ENCODE measurements around the gene ENPP4.

DNA sequence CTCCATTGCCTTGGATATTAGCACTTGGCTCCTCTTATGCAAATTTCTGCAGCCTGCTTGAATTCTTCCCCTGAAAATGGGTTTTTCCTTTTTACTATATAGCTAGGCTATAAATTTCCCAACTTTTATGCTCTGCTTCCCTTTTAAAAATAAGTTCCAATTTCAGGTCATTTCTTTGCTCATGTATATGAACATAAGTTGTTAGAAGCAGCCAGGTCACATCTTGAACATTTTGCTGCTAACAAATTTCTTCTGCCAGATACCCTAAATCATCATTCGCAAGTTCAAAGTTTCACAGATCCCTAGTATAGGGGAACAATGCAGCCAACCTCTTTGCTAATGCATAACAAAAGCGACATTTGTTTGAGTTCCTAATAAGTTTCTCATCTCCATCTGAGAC lies 34.5 kb upstream of the ENPP4 start:
- no peak for TF ChIP-seq EZH2phosphoT487 (IDR thresholded peaks at IDR 0.05; ENCODE audit: borderline replicate concordance)
- TF ChIP-seq, protein P1, sequence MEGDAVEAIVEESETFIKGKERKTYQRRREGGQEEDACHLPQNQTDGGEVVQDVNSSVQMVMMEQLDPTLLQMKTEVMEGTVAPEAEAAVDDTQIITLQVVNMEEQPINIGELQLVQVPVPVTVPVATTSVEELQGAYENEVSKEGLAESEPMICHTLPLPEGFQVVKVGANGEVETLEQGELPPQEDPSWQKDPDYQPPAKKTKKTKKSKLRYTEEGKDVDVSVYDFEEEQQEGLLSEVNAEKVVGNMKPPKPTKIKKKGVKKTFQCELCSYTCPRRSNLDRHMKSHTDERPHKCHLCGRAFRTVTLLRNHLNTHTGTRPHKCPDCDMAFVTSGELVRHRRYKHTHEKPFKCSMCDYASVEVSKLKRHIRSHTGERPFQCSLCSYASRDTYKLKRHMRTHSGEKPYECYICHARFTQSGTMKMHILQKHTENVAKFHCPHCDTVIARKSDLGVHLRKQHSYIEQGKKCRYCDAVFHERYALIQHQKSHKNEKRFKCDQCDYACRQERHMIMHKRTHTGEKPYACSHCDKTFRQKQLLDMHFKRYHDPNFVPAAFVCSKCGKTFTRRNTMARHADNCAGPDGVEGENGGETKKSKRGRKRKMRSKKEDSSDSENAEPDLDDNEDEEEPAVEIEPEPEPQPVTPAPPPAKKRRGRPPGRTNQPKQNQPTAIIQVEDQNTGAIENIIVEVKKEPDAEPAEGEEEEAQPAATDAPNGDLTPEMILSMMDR (conservative IDR thresholded peaks at IDR 0.05; ENCODE audit: low read length): no peak

All from Loucy (cell line).